PC-9 (cell line): Measurements from ENCODE around the gene GIGYF1.
"Not testable (repeated sequence)": the region's sequence is repeated elsewhere in the genome, so short reads cannot be mapped to it uniquely, and the experiment has no call there.

Source experiments
- EZH2 ChIP-seq: fragments of 200-600 bp; sonication (generic); IDR thresholded peaks from 2 replicates; pipeline ENCODE4 v1.8.0; 2017; ENCODE audit warnings: antibody characterized with exemption, low read depth
- TF ChIP-seq, protein P1 (sequence below): fragments of 200-600 bp; sonication (generic); conservative IDR thresholded peaks from 2 replicates; pipeline ENCODE4 v1.6.1; 2017; ENCODE audit warnings: mixed run types, antibody characterized with exemption, mild to moderate bottlenecking, moderate library complexity

DNA sequence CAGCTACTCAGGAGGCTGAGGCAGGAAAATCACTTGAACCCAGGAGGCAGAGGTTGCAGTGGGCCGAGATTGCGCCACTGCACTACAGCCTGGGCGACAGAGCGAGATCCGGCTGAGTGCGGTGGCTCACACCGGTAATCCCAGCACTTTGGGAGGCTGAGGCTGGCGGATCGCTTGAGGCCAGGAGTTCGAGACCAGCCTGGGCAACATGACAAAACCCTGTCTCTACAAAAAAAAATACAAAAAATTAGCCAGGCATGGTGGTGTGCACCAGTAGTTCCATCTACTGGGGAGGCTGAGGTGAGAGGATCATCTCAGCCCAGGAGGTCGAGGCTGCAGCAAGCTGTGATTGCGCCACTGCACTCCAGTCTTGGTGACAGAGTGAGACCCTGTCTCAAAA lies 24.9 kb downstream of the GIGYF1 start:
- TF ChIP-seq, protein P1, sequence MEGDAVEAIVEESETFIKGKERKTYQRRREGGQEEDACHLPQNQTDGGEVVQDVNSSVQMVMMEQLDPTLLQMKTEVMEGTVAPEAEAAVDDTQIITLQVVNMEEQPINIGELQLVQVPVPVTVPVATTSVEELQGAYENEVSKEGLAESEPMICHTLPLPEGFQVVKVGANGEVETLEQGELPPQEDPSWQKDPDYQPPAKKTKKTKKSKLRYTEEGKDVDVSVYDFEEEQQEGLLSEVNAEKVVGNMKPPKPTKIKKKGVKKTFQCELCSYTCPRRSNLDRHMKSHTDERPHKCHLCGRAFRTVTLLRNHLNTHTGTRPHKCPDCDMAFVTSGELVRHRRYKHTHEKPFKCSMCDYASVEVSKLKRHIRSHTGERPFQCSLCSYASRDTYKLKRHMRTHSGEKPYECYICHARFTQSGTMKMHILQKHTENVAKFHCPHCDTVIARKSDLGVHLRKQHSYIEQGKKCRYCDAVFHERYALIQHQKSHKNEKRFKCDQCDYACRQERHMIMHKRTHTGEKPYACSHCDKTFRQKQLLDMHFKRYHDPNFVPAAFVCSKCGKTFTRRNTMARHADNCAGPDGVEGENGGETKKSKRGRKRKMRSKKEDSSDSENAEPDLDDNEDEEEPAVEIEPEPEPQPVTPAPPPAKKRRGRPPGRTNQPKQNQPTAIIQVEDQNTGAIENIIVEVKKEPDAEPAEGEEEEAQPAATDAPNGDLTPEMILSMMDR = not testable (repeated sequence)
- not testable (repeated sequence) for TF ChIP-seq EZH2
